H9 (cell line): ENCODE measurements around the gene SIGLEC1. TPM values are rescaled to one million over a fixed set of nuclear protein-coding genes. Genes with fewer than 3 reads are reported as not detected.
A peak's percentile ranks its signal among the peaks of the same experiment; 100 is the strongest.

Source experiments
- DNase-seq: peaks from one replicate; pipeline ENCODE4 v3.0.0-alpha.2; 2017
- H2AFZ ChIP-seq: one replicate; pipeline ENCODE4 v1.6.1; 2013; ENCODE audit warnings: mild to moderate bottlenecking, low read length, control low read depth, moderate library complexity
- H2AK5ac ChIP-seq: 2 replicates; pipeline ENCODE4 v1.6.1; 2013; ENCODE audit warnings: low read length, control low read depth, mixed read lengths; ENCODE audit not compliant: insufficient read length
- H2BK120ac ChIP-seq: one replicate; pipeline ENCODE4 v1.6.1; 2013; ENCODE audit warnings: low read depth, mild to moderate bottlenecking, low read length, control low read depth, inconsistent platforms; ENCODE audit not compliant: poor library complexity, severe bottlenecking
- H2BK12ac ChIP-seq: 2 replicates; pipeline ENCODE4 v1.6.1; 2013; ENCODE audit warnings: low read length, control low read depth, mixed read lengths, low read depth; ENCODE audit not compliant: insufficient read length
- H2BK15ac ChIP-seq: 2 replicates; pipeline ENCODE4 v1.6.1; 2013; ENCODE audit warnings: low read depth, low read length, control low read depth
- H2BK20ac ChIP-seq: one replicate; pipeline ENCODE4 v1.6.1; 2013; ENCODE audit warnings: low read depth, mild to moderate bottlenecking, low read length, control low read depth, inconsistent platforms; ENCODE audit not compliant: poor library complexity, severe bottlenecking
- H2BK5ac ChIP-seq: 2 replicates; pipeline ENCODE4 v1.6.1; 2013; ENCODE audit warnings: low read length, control low read depth, mixed read lengths; ENCODE audit not compliant: insufficient read length
- H3K14ac ChIP-seq: 2 replicates; pipeline ENCODE4 v1.6.1; 2013; ENCODE audit warnings: low read length, control low read depth; ENCODE audit not compliant: insufficient read depth
- H3K18ac ChIP-seq: 2 replicates; pipeline ENCODE4 v1.6.1; 2013; ENCODE audit warnings: low read depth, mild to moderate bottlenecking, mixed read lengths, low read length, control low read depth; ENCODE audit not compliant: insufficient read length
- H3K23ac ChIP-seq: 2 replicates; pipeline ENCODE4 v1.6.1; 2013; ENCODE audit warnings: low read length, control low read depth, mixed read lengths, low read depth; ENCODE audit not compliant: insufficient read length
- H3K23me2 ChIP-seq: 2 replicates; pipeline ENCODE4 v1.6.1; 2013; ENCODE audit warnings: low read depth, mild to moderate bottlenecking, mixed read lengths, low read length, control low read depth; ENCODE audit not compliant: insufficient read length, poor library complexity, severe bottlenecking
- H3K27ac ChIP-seq: 2 replicates; pipeline ENCODE4 v1.5.1; 2013; ENCODE audit warnings: low read length, control low read depth, mixed read lengths, low read depth; ENCODE audit not compliant: insufficient read length
- H3K27me3 ChIP-seq: 2 replicates; pipeline ENCODE4 v1.6.1; 2013; ENCODE audit warnings: low read length, control low read depth, inconsistent platforms; ENCODE audit not compliant: insufficient read depth
- H3K4ac ChIP-seq: 2 replicates; pipeline ENCODE4 v1.6.1; 2013; ENCODE audit warnings: low read depth, mild to moderate bottlenecking, control low read depth, inconsistent platforms, low read length, moderate library complexity
- H3K4me1 ChIP-seq: 2 replicates; pipeline ENCODE4 v1.6.1; 2013; ENCODE audit warnings: low read length, control low read depth, inconsistent platforms; ENCODE audit not compliant: insufficient read depth
- H3K4me2 ChIP-seq: 2 replicates; pipeline ENCODE4 v1.6.1; 2013; ENCODE audit warnings: low read length, control low read depth, mixed read lengths; ENCODE audit not compliant: insufficient read length, insufficient read depth
- H3K56ac ChIP-seq: 2 replicates; pipeline ENCODE4 v1.6.1; 2013; ENCODE audit warnings: low read depth, mild to moderate bottlenecking, mixed read lengths, low read length, control low read depth; ENCODE audit not compliant: insufficient read length
- H3K79me1 ChIP-seq: 2 replicates; pipeline ENCODE4 v1.6.1; 2013; ENCODE audit warnings: low read depth, mild to moderate bottlenecking, moderate library complexity, low read length, control low read depth, inconsistent platforms; ENCODE audit not compliant: insufficient read depth, poor library complexity, severe bottlenecking
- H3K79me2 ChIP-seq: 2 replicates; pipeline ENCODE4 v1.6.1; 2013; ENCODE audit warnings: low read length, control low read depth, inconsistent platforms; ENCODE audit not compliant: insufficient read depth
- H3K9ac ChIP-seq: 2 replicates; pipeline ENCODE4 v1.6.1; 2013; ENCODE audit warnings: low read length, control low read depth, mixed read lengths; ENCODE audit not compliant: insufficient read length; ENCODE audit errors: extremely low read depth
- H3K9me3 ChIP-seq: one replicate; pipeline ENCODE4 v1.6.1; 2013; ENCODE audit warnings: low read depth, low read length, inconsistent platforms; ENCODE audit not compliant: control insufficient read depth
- H3T11ph ChIP-seq: one replicate; pipeline ENCODE4 v1.6.1; 2013; ENCODE audit warnings: mild to moderate bottlenecking, low read length, control low read depth, inconsistent platforms
- H4K20me1 ChIP-seq: one replicate; pipeline ENCODE4 v1.6.1; 2013; ENCODE audit not compliant: control insufficient read depth, insufficient read length, insufficient read depth
- H4K5ac ChIP-seq: 2 replicates; pipeline ENCODE4 v1.6.1; 2013; ENCODE audit warnings: low read depth, mild to moderate bottlenecking, mixed read lengths, low read length, control low read depth; ENCODE audit not compliant: insufficient read length
- H4K8ac ChIP-seq: replicated peaks from 2 replicates; pipeline ENCODE4 v1.6.1; 2013; ENCODE audit warnings: low read length, control low read depth, mixed read lengths, low read depth; ENCODE audit not compliant: insufficient read length
- H4K91ac ChIP-seq: 2 replicates; pipeline ENCODE4 v1.6.1; 2013; ENCODE audit warnings: low read depth, mild to moderate bottlenecking, moderate library complexity, mixed read lengths, low read length, control low read depth; ENCODE audit not compliant: insufficient read length
- H3K27ac Mint-ChIP-seq, 3 experiments: 2 replicates in 2 of 3; 3 replicates in 1 of 3; pipeline ENCODE4 v1.8.0; 2020 to 2021; ENCODE audit warnings: mixed read lengths in 3 of 3, mild to moderate bottlenecking in 1 of 3, moderate library complexity in 1 of 3
- H3K27me3 Mint-ChIP-seq: 2 replicates; pipeline ENCODE4 v1.8.0; 2021; ENCODE audit warnings: low read depth, mild to moderate bottlenecking, moderate library complexity, mixed read lengths
- H3K36me3 Mint-ChIP-seq, 3 experiments: 2 replicates in 2 of 3; 3 replicates in 1 of 3; pipeline ENCODE4 v1.8.0; 2020 to 2021; ENCODE audit warnings: low read depth in 3 of 3, mixed read lengths in 3 of 3; ENCODE audit not compliant: insufficient read depth in 1 of 3
- H3K4me1 Mint-ChIP-seq, 2 experiments: 2 replicates each; pipeline ENCODE4 v1.8.0; 2020; ENCODE audit warnings: mixed read lengths in 2 of 2
- H3K4me3 Mint-ChIP-seq, 2 experiments: 2 replicates in 1 of 2; 3 replicates in 1 of 2; pipeline ENCODE4 v1.8.0; 2020 to 2021; ENCODE audit warnings: mild to moderate bottlenecking in 2 of 2, mixed read lengths in 2 of 2, moderate library complexity in 1 of 2
- H3K9me3 Mint-ChIP-seq, 2 experiments: 2 replicates in 1 of 2; 3 replicates in 1 of 2; pipeline ENCODE4 v1.8.0; 2020; ENCODE audit warnings: mild to moderate bottlenecking in 2 of 2, mixed read lengths in 2 of 2, moderate library complexity in 1 of 2
- WGBS: extraction: QIAGEN DNeasy Blood & Tissue Kit; methylation state at CpG from one replicate; pipeline ENCODE4 v1.1.7; 2013; ENCODE audit warnings: missing lambda C conversion rate, low lambda C conversion rate, mixed read lengths; ENCODE audit not compliant: insufficient read length; ENCODE audit errors: extremely low coverage; 5-methylcytosine and 5-hydroxymethylcytosine counted together
- total RNA-seq: library from RNA; stranded (reverse); gene quantifications from 2 replicates; pipeline ENCODE4 v1.2.1, GENCODE V29; 2021
- TF ChIP-seq, protein P1 (sequence below): fragments of 200-600 bp; sonication (generic); conservative IDR thresholded peaks from 3 replicates; pipeline ENCODE4 v1.8.0; 2021; ENCODE audit warnings: antibody characterized with exemption, mild to moderate bottlenecking

The SIGLEC1 gene
- total RNA-seq, 1 experiment from 2014 or later, result not detected

DNA sequence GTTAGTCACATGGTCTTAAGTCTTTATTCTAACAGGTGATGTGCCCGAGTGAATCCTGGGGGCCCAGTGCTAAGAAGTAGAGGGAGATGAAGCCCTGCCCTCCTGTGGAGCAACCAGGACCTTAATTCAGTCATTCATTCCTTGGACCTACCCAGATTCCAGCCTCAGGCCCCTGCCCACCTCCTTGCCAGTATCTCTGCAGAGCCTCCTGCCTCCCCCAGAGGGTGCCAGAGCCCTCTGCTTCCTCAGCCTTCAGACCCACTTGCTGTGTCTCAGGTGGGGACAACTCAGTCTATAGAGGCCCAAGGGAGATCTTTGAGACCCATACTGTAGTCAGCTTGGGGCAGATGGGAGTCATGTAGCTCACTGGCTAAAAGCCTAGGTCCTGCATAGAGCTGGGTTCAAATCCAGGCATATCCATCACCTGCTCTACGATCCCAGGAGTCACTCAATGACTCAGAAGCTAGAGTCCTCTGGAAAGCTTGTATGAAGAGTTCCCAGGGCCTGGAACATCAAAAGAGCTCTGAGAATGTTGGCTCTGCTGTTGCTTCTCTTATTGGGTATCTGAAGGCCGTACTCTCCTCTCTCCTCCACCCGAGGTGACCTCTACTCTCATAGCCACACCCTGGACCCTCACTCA, 3.9 kb upstream of the SIGLEC1 start:
- Histone ChIP-seq H3K14ac (no peak overlapping the region), H3K9me3 (no peaks in the 10 kb centered on the region), H3K79me1 (no peaks in the 10 kb centered on the region), H3K23ac (no peak overlapping the region), H2BK20ac (no peak overlapping the region), H3K4ac (no peak overlapping the region), H3K23me2 (no peaks in the 10 kb centered on the region), H2BK5ac (no peak overlapping the region), H4K8ac (no peak overlapping the region), H2AK5ac (peak overlapping the region; percentile 54), H2AFZ (no peak overlapping the region), H2BK120ac (no peak overlapping the region), H3K4me2 (no peak overlapping the region), H3K9ac (no peak overlapping the region), H2BK15ac (no peak overlapping the region; the same call in 1 of the 2 replicates), H2BK12ac (no peak overlapping the region), H3K4me1 (no peaks in the 10 kb centered on the region), H4K91ac (no peak overlapping the region), H3K56ac (no peak overlapping the region), H3K27me3 (no peaks in the 10 kb centered on the region; the same call in 1 of the 2 replicates), H3K18ac (no peak overlapping the region), H3K27ac (no peak overlapping the region), H4K20me1 (no peaks in the 10 kb centered on the region), H3K79me2 (no peaks in the 10 kb centered on the region), H4K5ac (no peak overlapping the region), H3T11ph (no peak overlapping the region)
- Mint-ChIP-seq H3K4me3 (no peak overlapping the region; a peak in 1 of 5 replicates), H3K36me3 (no peaks in the 10 kb centered on the region), H3K27ac (no peak overlapping the region), H3K9me3 (no peaks in the 10 kb centered on the region), H3K27me3 (peaks cover 3% of the 10 kb centered on the region), H3K4me1 (peaks cover 6 to 8% of the 10 kb centered on the region in 2 experiments)
- DNase-seq, result peak; percentile 79
- WGBS, result no CpG with 5 or more reads among the region's 4 CpGs
- TF ChIP-seq, protein P1, sequence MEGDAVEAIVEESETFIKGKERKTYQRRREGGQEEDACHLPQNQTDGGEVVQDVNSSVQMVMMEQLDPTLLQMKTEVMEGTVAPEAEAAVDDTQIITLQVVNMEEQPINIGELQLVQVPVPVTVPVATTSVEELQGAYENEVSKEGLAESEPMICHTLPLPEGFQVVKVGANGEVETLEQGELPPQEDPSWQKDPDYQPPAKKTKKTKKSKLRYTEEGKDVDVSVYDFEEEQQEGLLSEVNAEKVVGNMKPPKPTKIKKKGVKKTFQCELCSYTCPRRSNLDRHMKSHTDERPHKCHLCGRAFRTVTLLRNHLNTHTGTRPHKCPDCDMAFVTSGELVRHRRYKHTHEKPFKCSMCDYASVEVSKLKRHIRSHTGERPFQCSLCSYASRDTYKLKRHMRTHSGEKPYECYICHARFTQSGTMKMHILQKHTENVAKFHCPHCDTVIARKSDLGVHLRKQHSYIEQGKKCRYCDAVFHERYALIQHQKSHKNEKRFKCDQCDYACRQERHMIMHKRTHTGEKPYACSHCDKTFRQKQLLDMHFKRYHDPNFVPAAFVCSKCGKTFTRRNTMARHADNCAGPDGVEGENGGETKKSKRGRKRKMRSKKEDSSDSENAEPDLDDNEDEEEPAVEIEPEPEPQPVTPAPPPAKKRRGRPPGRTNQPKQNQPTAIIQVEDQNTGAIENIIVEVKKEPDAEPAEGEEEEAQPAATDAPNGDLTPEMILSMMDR, result peak; percentile 94
